NCI-H2196 (cell line): Measurements from ENCODE around the gene IKZF2.

Experiments used
- DNase-seq: peaks from one replicate; lab custom pipeline; 2025; ENCODE audit not compliant: unreplicated experiment; lab: John Stamatoyannopoulos, UW

Gene IKZF2

DNA sequence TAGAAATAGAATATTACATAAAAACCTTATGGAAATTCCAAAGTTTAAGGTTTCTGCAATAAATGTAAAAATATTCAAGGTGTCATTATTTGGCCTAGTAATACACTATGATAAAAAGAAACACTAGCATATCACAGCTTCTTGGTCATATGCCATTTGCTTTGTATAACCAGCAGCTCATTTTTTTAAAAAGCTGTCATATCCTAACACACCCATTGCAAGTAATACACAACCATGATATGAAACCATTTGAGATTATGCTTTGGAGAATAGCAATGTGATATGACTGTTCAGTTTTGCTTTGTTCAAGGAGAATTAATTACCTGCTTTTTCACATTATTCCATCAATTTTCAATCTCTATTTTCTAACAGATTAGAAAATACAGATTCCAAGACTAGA, 149.0 kb downstream of the IKZF2 start:
- DNase-seq = no peak

DNA sequence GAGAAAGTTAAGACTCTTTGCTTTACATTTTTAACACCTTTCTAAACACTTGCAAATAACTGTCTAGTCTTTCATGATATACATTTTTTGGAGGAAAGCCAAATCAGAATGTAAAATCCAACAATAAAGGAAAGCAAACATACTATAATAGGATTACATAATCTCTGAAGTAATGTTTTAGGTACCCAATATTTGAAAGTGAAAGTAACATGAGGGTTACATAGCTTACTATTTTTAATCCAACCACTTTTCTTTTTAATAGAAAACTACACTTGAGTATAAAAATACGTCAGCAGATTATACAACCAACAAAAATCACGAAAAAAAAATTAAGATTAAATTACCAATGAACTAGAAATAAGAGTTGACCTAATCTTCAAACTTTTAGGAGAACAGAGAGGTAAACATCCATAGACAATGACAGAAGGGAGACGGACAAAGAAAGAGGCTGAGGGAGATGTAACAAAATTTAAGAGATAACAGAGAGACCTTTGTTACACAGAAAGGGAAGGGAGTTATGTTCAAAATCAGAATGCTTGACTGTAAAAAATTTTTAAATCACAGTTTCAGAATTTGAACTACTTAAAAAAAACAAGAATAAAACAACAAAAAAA, 150.0 kb downstream of the IKZF2 start:
- DNase-seq = no peak

- no peak for DNase-seq
These were observed 152.6 kb downstream of the IKZF2 start for GRCh38 chr2:212998626-212999359.

GRCh38 chr2:212997526-212998020, 153.8 kb downstream of the IKZF2 start:
- no peak for DNase-seq

DNA sequence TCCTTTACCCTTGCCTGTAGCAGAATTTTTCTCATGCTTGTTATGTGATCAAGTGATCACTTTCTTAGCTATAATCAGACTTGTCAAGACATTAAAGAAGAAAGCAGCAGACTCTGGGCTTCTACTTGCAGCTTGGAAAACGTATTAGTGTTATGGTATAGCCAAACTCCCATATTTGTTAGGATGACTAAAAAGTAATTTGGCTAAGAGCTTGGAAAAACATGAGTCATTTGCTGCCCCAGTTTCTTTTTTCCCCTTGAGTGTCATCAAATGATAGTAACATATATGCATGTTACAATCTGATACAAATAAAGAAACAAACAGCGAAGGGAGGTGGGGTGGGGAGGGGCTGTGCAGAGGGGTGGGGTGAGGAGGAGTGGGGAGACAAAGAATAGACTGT, 155.5 kb downstream of the IKZF2 start:
- DNase-seq = no peak

DNA sequence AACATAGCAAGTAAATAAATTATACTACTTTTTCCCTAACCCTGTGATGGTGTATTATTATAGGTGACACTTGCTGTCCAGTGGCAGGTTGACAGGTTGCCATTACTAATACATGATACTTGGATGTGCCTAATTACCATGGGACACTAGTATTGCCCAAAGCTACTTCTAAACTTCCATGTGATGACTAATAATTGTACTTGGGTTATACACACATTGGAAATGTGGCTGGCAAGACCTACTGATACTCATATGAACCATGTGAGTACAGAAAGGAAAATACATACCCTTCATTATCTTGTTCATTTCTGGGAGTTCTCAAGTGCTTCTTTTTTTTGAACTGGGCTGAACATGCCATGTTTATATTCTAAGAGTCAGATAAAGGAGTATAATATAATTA, 156.4 kb downstream of the IKZF2 start:
- no peak for DNase-seq

GRCh38 chr2:212991120-212991519, 160.3 kb downstream of the IKZF2 start:
- no peak for DNase-seq

DNA sequence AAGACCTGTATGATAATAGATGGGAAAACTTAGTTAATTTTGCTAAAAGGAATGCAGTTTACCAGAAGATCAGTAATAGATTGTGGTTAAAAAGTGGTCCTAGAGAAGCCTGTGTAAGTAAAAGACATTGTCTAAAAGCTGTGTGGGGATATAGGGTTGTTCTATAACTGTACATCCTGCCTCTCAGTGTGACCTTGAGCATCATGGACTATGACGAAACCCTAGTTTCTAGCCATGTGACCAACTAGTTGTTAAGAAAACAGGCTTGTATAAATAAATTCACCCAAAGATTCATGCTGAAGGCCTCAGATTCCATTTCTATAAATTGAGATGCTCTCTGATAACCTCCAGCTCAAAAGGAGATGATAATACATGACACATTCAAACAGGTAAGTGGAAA, 160.7 kb downstream of the IKZF2 start:
- DNase-seq = no peak

DNA sequence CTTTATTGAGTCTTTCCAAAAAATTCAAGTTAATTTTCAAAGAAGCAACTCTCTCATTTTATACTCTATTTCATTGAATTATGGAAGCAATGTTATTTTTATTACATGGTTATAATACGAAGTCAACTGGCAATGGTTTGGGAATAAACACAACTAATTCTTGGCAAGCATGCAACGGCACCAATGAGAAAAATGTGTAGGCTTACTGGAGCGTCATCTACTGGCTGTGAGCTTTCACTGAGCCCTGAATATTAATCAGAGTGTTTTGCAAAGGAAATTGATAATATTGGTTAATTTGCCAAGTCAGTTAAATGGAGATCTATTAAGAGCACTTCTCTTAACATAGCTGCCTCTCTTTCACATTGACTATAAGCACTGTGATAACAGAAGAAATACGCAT, 163.9 kb downstream of the IKZF2 start:
- no peak for DNase-seq

DNA sequence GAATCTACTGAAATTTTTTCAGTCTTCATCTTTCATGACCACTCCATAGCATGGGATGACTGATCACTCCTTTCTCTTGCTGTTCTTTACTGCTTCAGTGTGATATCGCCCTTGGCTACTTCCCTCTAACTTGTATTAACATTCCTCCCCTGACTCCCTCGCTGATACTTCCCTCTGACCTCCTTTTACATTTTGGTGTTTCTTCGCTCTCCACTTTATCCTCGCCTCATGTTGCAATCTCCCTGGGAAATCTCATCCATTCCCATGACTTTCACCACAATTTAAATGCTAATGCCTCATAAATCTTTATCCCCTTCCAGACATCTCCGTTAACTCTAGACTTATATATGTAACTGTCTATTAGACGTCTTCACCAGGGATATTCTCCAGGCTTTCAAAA, 167.3 kb downstream of the IKZF2 start:
- no peak for DNase-seq

DNA sequence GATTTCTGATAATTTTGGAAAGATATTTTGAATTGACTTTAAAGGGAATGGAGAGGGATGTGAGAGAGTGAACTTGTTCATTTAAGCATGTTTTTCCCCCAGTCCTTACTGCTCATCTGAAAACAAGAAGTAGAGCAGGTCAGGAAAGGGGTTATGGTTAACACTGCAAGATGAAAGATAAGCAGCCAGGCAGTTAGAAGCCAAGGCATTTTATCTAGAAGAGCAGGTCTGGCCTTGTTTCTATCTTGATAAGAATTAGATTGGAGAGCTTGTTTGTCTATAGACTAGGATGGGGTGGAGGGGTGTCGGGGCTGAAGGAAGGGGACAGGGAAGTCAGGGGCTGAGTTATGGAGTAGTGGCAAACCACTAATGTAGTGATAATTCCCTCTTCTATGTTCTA, 171.6 kb downstream of the IKZF2 start:
- peak; percentile 18 for DNase-seq

GRCh38 chr2:212979046-212979612, 172.3 kb downstream of the IKZF2 start:
- DNase-seq = no peak

DNA sequence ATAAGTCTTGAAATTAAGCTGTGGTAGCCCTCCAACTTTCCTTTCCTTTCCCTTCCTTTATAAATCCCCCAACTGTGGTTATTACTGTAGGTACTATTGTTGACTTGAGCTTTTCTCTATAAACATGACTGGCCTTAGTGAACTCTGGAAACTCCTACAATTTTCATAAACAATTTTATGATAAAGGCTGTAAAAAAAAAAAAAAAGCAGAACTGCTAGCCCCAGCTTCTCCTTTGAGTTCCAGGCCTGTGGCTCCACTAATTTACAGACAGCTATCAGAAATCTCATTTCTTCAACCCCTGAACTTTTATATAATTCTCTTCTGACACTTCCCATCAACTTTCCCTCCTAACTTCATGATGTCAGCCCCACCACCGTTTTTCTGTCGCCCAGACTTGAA, 174.3 kb downstream of the IKZF2 start:
- no peak for DNase-seq

- DNase-seq = no peak
These were observed 176.1 kb downstream of the IKZF2 start for GRCh38 chr2:212975333-212975732.

DNA sequence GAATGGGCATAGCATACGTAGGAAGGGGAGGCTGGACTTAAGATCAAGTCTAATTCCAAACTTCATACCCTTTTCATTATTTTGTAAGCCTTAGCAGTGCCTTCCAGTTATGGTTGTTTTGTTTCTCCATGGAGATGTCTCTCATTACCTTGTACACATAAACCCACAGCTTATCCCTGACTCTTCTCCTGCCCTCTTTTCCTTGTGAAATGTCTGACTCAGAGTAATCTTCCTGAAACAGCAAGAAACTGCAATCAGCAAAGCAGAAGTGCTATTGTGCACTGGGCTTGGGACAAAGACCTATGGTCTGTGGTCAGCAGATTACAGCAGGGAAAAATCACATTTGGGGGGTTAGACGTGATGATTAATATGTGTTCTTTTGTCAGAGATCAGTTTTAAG, 176.7 kb downstream of the IKZF2 start:
- no peak for DNase-seq

GRCh38 chr2:212973347-212973746, 178.1 kb downstream of the IKZF2 start:
- no peak for DNase-seq

GRCh38 chr2:212970132-212970531, 181.3 kb downstream of the IKZF2 start:
- DNase-seq = no peak

- DNase-seq = no peak
These were observed 182.9 kb downstream of the IKZF2 start for GRCh38 chr2:212968284-212969081.

DNA sequence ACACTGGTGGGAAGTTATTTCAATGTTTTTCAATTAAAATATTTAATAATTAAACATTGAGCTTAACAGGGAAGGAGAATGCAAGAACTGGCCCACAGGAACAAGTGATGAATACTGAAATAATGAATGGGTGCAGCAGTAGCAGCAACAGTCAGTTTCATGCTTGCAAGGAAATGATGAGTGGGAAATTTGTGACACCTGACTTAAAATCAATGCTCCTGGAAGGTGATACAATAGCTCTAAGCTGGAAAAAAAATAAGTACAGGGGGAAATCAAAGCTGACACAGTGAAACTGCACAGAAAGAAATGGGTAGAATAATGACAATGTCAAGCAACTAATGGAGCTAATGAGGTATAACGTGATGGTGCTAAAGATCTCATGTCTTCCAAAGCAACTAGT, 184.5 kb downstream of the IKZF2 start:
- DNase-seq = no peak

DNA sequence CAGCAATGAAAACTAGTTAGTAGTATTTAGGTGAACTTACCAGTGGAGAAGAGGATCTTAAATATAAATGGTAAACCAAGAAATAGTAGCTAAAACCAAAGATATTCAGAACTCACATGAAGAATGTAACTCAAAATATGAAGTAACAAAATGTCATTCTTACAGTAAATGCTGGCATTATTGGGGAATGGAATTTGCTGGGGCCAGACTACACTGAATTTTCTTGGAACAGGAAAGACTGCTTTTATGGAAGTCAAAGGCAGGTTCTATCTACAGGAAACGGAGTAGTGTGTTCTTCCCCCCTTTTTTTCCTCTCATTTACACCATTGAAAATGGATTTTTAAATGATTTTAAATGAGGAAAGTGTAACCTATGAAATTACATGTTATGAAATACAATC, 188.7 kb downstream of the IKZF2 start:
- no peak for DNase-seq

GRCh38 chr2:212961255-212961654, 190.2 kb downstream of the IKZF2 start:
- no peak for DNase-seq

GRCh38 chr2:212960336-212960735, 191.1 kb downstream of the IKZF2 start:
- DNase-seq = no peak
